Gastrocnemius medialis (tissue), 4 donors: Measurements from ENCODE around the gene GNG2.

Source experiments
- POLR2A ChIP-seq, 2 donors: fragments of 450-650 bp; IDR thresholded peaks; one replicate each; pipeline ENCODE4 v1.6.1; 2017; ENCODE audit warnings: antibody characterized with exemption in 2 of 2, mild to moderate bottlenecking in 2 of 2, moderate library complexity in 2 of 2
- TF ChIP-seq, protein P1 (sequence below), 5 experiments: fragments of 450-650 bp in 3 of 5; fragments of 200-600 bp in 2 of 5; sonication (generic) in 2 of 5; IDR thresholded peaks in 4 of 5; conservative IDR thresholded peaks in 1 of 5; 1 replicate in 4 of 5; 2 replicates in 1 of 5; pipeline ENCODE4 v1.5.1; 2016 to 2019; ENCODE audit warnings: antibody characterized with exemption in 5 of 5, mild to moderate bottlenecking in 3 of 5, moderate library complexity in 3 of 5

DNA sequence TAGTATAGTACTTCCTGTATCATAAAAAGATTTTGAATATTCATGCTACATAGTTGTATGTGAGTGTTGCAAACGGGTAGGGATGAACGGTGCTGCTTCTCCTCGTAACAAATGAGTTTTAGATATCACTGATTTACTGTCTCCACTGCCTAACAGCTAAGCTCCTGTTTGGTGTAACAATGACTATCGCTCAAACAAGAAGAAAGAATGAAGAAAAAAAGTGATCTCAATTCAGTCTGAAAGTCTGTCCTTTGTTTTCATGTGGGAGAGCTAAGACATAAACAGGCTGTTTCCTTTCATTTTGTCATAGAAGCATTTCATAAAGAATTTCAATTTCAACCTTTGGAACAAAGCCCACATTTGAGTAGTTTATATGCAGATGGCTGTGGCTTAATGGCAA lies 102.9 kb downstream of the GNG2 start:
- TF ChIP-seq, protein P1, sequence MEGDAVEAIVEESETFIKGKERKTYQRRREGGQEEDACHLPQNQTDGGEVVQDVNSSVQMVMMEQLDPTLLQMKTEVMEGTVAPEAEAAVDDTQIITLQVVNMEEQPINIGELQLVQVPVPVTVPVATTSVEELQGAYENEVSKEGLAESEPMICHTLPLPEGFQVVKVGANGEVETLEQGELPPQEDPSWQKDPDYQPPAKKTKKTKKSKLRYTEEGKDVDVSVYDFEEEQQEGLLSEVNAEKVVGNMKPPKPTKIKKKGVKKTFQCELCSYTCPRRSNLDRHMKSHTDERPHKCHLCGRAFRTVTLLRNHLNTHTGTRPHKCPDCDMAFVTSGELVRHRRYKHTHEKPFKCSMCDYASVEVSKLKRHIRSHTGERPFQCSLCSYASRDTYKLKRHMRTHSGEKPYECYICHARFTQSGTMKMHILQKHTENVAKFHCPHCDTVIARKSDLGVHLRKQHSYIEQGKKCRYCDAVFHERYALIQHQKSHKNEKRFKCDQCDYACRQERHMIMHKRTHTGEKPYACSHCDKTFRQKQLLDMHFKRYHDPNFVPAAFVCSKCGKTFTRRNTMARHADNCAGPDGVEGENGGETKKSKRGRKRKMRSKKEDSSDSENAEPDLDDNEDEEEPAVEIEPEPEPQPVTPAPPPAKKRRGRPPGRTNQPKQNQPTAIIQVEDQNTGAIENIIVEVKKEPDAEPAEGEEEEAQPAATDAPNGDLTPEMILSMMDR (IDR thresholded peaks at IDR 0.05 in 4 of 5, conservative IDR thresholded peaks at IDR 0.05 in 1 of 5), result no peak
- no peak for TF ChIP-seq POLR2A (IDR thresholded peaks at IDR 0.05)
